ENCODE measurements around the gene MACROD2.
A peak's percentile ranks its signal among the peaks of the same experiment; 100 is the strongest.
"Not testable (repeated sequence)": the region's sequence is repeated elsewhere in the genome, so short reads cannot be mapped to it uniquely, and the experiment has no call there.

MACROD2 gene

GRCh38 chr20:15806105-15806504 is 1810.8 kb downstream of the MACROD2 start (continued):
- TF ChIP-seq OSR1 (CRISPR knock-in tag; IDR thresholded peaks at IDR 0.05) (no peak), ZNF565 (CRISPR knock-in tag; conservative IDR thresholded peaks at IDR 0.05; ENCODE audit: low read depth) (no peak)

GRCh38 chr20:15807271-15807670 is 1812.0 kb downstream of the MACROD2 start:
- no peak for ATAC-seq
- no peak for TF ChIP-seq ZNF70 (CRISPR knock-in tag; IDR thresholded peaks at IDR 0.05)

- not testable (repeated sequence) for ATAC-seq
Measured at GRCh38 chr20:15807771-15808170, 1812.5 kb downstream of the MACROD2 start.

- TF ChIP-seq TOX (CRISPR knock-in tag; IDR thresholded peaks at IDR 0.05; ENCODE audit: borderline replicate concordance): no peak
- TF ChIP-seq SNAI2 (CRISPR knock-in tag; IDR thresholded peaks at IDR 0.05): no peak
- no peak for TF ChIP-seq OSR1 (CRISPR knock-in tag; IDR thresholded peaks at IDR 0.05)
- no peak for TF ChIP-seq BACH2 (CRISPR knock-in tag; IDR thresholded peaks at IDR 0.05; ENCODE audit: borderline replicate concordance)
- TF ChIP-seq ZNF8 (CRISPR knock-in tag; IDR thresholded peaks at IDR 0.05): no peak
- no peak for TF ChIP-seq ZNF565 (CRISPR knock-in tag; conservative IDR thresholded peaks at IDR 0.05; ENCODE audit: low read depth)
- TF ChIP-seq POU6F1 (CRISPR knock-in tag; IDR thresholded peaks at IDR 0.05; ENCODE audit: borderline replicate concordance, low read depth): no peak
- TF ChIP-seq RARB (CRISPR knock-in tag; IDR thresholded peaks at IDR 0.05): no peak
- TF ChIP-seq ARNTL (CRISPR knock-in tag; IDR thresholded peaks at IDR 0.05; ENCODE audit: borderline replicate concordance, low read depth): no peak
- TF ChIP-seq, protein P1, sequence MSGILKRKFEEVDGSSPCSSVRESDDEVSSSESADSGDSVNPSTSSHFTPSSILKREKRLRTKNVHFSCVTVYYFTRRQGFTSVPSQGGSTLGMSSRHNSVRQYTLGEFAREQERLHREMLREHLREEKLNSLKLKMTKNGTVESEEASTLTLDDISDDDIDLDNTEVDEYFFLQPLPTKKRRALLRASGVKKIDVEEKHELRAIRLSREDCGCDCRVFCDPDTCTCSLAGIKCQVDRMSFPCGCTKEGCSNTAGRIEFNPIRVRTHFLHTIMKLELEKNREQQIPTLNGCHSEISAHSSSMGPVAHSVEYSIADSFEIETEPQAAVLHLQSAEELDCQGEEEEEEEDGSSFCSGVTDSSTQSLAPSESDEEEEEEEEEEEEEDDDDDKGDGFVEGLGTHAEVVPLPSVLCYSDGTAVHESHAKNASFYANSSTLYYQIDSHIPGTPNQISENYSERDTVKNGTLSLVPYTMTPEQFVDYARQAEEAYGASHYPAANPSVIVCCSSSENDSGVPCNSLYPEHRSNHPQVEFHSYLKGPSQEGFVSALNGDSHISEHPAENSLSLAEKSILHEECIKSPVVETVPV (CRISPR knock-in tag; IDR thresholded peaks at IDR 0.05): no peak
- no peak for TF ChIP-seq ZFP3 (CRISPR knock-in tag; IDR thresholded peaks at IDR 0.05)
- TF ChIP-seq ZC3H10 (CRISPR knock-in tag; IDR thresholded peaks at IDR 0.05): no peak
- no peak for TF ChIP-seq ZNF70 (CRISPR knock-in tag; IDR thresholded peaks at IDR 0.05)
- no peak for TF ChIP-seq CSDC2 (CRISPR knock-in tag; IDR thresholded peaks at IDR 0.05)
- no peak for TF ChIP-seq TCF4 (CRISPR knock-in tag; IDR thresholded peaks at IDR 0.05; ENCODE audit: borderline replicate concordance)
- no peak for ATAC-seq
Measured at GRCh38 chr20:15811951-15812350, 1816.6 kb downstream of the MACROD2 start.

DNA sequence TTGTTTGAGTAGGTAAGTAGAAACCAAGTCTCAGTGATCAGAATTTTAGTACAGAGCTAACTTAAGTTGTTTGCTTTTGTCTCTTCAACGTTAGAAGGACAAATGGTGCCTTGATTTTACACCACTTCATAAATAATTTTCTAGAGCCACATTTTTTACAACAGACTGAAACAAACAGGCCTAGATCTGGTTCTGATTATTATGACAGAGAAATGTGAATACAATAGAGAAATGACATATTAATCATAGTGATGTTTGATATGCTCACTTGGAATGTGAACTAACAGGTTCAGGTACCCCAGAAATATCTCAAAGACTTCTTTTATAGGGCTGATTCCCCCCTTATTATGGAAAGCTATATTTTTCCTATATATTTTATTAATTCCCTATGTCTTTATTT is 1817.4 kb downstream of the MACROD2 start:
- TF ChIP-seq, protein P1 (CRISPR knock-in tag; IDR thresholded peaks at IDR 0.05): no peak
- TF ChIP-seq POU6F1 (CRISPR knock-in tag; IDR thresholded peaks at IDR 0.05; ENCODE audit: borderline replicate concordance, low read depth) (no peak), ZFP30 (CRISPR knock-in tag; IDR thresholded peaks at IDR 0.05) (no peak), RARB (CRISPR knock-in tag; IDR thresholded peaks at IDR 0.05) (no peak), SNAI2 (CRISPR knock-in tag; IDR thresholded peaks at IDR 0.05) (no peak), OSR1 (CRISPR knock-in tag; IDR thresholded peaks at IDR 0.05) (no peak), CSDC2 (CRISPR knock-in tag; IDR thresholded peaks at IDR 0.05) (no peak), ZFP3 (CRISPR knock-in tag; IDR thresholded peaks at IDR 0.05) (no peak), ZNF70 (CRISPR knock-in tag; IDR thresholded peaks at IDR 0.05) (no peak), GLIS3 (CRISPR knock-in tag; IDR thresholded peaks at IDR 0.05) (no peak), TCF4 (CRISPR knock-in tag; IDR thresholded peaks at IDR 0.05; ENCODE audit: borderline replicate concordance) (no peak), TOX (CRISPR knock-in tag; IDR thresholded peaks at IDR 0.05; ENCODE audit: borderline replicate concordance) (no peak)
- ATAC-seq: no peak

GRCh38 chr20:15814360-15814759 is 1819.0 kb downstream of the MACROD2 start:
- ATAC-seq: peak; percentile 38; the same call in 2 of the 3 replicates
- TF ChIP-seq ZNF70 (CRISPR knock-in tag; IDR thresholded peaks at IDR 0.05): no peak
- TF ChIP-seq ARNTL (CRISPR knock-in tag; IDR thresholded peaks at IDR 0.05; ENCODE audit: borderline replicate concordance, low read depth): no peak
- no peak for TF ChIP-seq ZNF8 (CRISPR knock-in tag; IDR thresholded peaks at IDR 0.05)
- no peak for TF ChIP-seq CREB5 (CRISPR knock-in tag; IDR thresholded peaks at IDR 0.05; ENCODE audit: low read depth)
- TF ChIP-seq RARB (CRISPR knock-in tag; IDR thresholded peaks at IDR 0.05): no peak
- TF ChIP-seq, protein P2, sequence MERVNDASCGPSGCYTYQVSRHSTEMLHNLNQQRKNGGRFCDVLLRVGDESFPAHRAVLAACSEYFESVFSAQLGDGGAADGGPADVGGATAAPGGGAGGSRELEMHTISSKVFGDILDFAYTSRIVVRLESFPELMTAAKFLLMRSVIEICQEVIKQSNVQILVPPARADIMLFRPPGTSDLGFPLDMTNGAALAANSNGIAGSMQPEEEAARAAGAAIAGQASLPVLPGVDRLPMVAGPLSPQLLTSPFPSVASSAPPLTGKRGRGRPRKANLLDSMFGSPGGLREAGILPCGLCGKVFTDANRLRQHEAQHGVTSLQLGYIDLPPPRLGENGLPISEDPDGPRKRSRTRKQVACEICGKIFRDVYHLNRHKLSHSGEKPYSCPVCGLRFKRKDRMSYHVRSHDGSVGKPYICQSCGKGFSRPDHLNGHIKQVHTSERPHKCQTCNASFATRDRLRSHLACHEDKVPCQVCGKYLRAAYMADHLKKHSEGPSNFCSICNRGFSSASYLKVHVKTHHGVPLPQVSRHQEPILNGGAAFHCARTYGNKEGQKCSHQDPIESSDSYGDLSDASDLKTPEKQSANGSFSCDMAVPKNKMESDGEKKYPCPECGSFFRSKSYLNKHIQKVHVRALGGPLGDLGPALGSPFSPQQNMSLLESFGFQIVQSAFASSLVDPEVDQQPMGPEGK (CRISPR knock-in tag; IDR thresholded peaks at IDR 0.05; ENCODE audit: borderline replicate concordance): no peak
- no peak for TF ChIP-seq OSR1 (CRISPR knock-in tag; IDR thresholded peaks at IDR 0.05)
- no peak for TF ChIP-seq ZNF565 (CRISPR knock-in tag; conservative IDR thresholded peaks at IDR 0.05; ENCODE audit: low read depth)
- TF ChIP-seq TCF4 (CRISPR knock-in tag; IDR thresholded peaks at IDR 0.05; ENCODE audit: borderline replicate concordance): no peak
- TF ChIP-seq ZFP3 (CRISPR knock-in tag; IDR thresholded peaks at IDR 0.05): no peak
- TF ChIP-seq, protein P1 (CRISPR knock-in tag; IDR thresholded peaks at IDR 0.05): no peak
- no peak for TF ChIP-seq SNAI2 (CRISPR knock-in tag; IDR thresholded peaks at IDR 0.05)
- no peak for TF ChIP-seq ISL1 (CRISPR knock-in tag; IDR thresholded peaks at IDR 0.05)
